IMR-90 (cell line): ENCODE data around the gene GK. TPM values are rescaled to one million over a fixed set of nuclear protein-coding genes. Genes with fewer than 3 reads are reported as not detected.

ENCODE experiments used
- ATAC-seq: fragments of 200-7000 bp; cut with Tn5 transposase; 2 replicates; pipeline ENCODE4 v1.9.1; 2020; ENCODE audit warnings: low read depth, mild to moderate bottlenecking, moderate library complexity
- BruUV-seq: library from RNA; stranded (reverse); fragments of 400-500 nt; replicated peaks from 2 replicates; lab custom pipeline; 2021; lab: Mats Ljungman, UMichigan
- CTCF ChIA-PET: fragments of 300-600 bp; formaldehyde crosslinking; extraction: SDS; loops from one replicate; lab custom pipeline; 2021; ENCODE audit warnings: antibody characterized with exemption; lab: Yijun Ruan, JAX
- POLR2A ChIA-PET: fragments of 300-600 bp; sonication (Branson Sonifier 250); formaldehyde crosslinking; loops from one replicate; lab custom pipeline; 2022; ENCODE audit warnings: antibody characterized with exemption; ENCODE audit not compliant: unreplicated experiment; lab: Charles Lee
- DNase-seq: peaks from one replicate; pipeline ENCODE4 v3.0.0; 2013
- H2AFZ ChIP-seq: replicated peaks from 2 replicates; pipeline ENCODE3; 2013; ENCODE audit warnings: low read length, mild to moderate bottlenecking; ENCODE audit not compliant: poor library complexity
- H2AK5ac ChIP-seq: 2 replicates; pipeline ENCODE4 v1.6.1; 2013; ENCODE audit warnings: low read depth, low read length, inconsistent platforms
- H2AK9ac ChIP-seq: replicated peaks from 2 replicates; pipeline ENCODE3; 2013; ENCODE audit warnings: mild to moderate bottlenecking, low read depth, low read length, moderate library complexity; ENCODE audit not compliant: poor library complexity
- H2BK120ac ChIP-seq: 2 replicates; pipeline ENCODE4 v1.6.1; 2013; ENCODE audit warnings: low read depth, low read length, inconsistent platforms
- H2BK15ac ChIP-seq: 3 replicates; pipeline ENCODE4 v1.6.1; 2013; ENCODE audit warnings: low read depth, low read length, inconsistent platforms
- H2BK20ac ChIP-seq: 2 replicates; pipeline ENCODE4 v1.6.1; 2013; ENCODE audit warnings: low read depth, mild to moderate bottlenecking, inconsistent platforms, low read length, moderate library complexity
- H2BK5ac ChIP-seq: 2 replicates; pipeline ENCODE4 v1.6.1; 2013; ENCODE audit warnings: mild to moderate bottlenecking, low read depth, low read length, inconsistent platforms; ENCODE audit not compliant: poor library complexity, severe bottlenecking
- H3K14ac ChIP-seq: replicated peaks from 2 replicates; pipeline ENCODE4 v1.6.1; 2013; ENCODE audit warnings: low read depth, low read length, inconsistent platforms
- H3K18ac ChIP-seq: 2 replicates; pipeline ENCODE4 v1.6.1; 2013; ENCODE audit warnings: low read depth, low read length, control low read depth
- H3K23ac ChIP-seq: 2 replicates; pipeline ENCODE4 v1.6.1; 2013; ENCODE audit warnings: low read depth, low read length, inconsistent platforms
- H3K27ac ChIP-seq: 2 replicates; pipeline ENCODE4 v1.5.1; 2013; ENCODE audit warnings: mild to moderate bottlenecking, control low read depth, low read length; ENCODE audit not compliant: insufficient read depth
- H3K27me3 ChIP-seq: 2 replicates; pipeline ENCODE4 v1.6.1; 2013; ENCODE audit warnings: low read length; ENCODE audit not compliant: control insufficient read depth, insufficient read depth
- H3K36me3 ChIP-seq: 2 replicates; pipeline ENCODE4 v1.6.1; 2013; ENCODE audit warnings: low read length, mixed read lengths; ENCODE audit not compliant: control insufficient read depth, insufficient read depth
- H3K4ac ChIP-seq: 2 replicates; pipeline ENCODE4 v1.6.1; 2013; ENCODE audit warnings: low read depth, low read length, inconsistent platforms
- H3K4me1 ChIP-seq: 2 replicates; pipeline ENCODE4 v1.6.1; 2013; ENCODE audit warnings: low read length, mixed read lengths; ENCODE audit not compliant: control insufficient read depth, insufficient read depth
- H3K4me2 ChIP-seq: 2 replicates; pipeline ENCODE4 v1.6.1; 2013; ENCODE audit warnings: low read depth, mild to moderate bottlenecking, control low read depth, low read length, moderate library complexity
- H3K4me3 ChIP-seq: 2 replicates; pipeline ENCODE4 v1.5.1; 2013; ENCODE audit warnings: low read depth, mild to moderate bottlenecking, control low read depth, low read length, moderate library complexity; ENCODE audit not compliant: insufficient read depth
- H3K56ac ChIP-seq: 2 replicates; pipeline ENCODE4 v1.6.1; 2013; ENCODE audit warnings: low read length, inconsistent platforms; ENCODE audit not compliant: insufficient read depth; ENCODE audit errors: extremely low read depth
- H3K79me1 ChIP-seq, 2 experiments: 2 replicates each; pipeline ENCODE4 v1.6.1; 2013; ENCODE audit warnings: low read length in 2 of 2, inconsistent platforms in 1 of 2, low read depth in 1 of 2
- H3K9ac ChIP-seq: 2 replicates; pipeline ENCODE4 v1.6.1; 2013; ENCODE audit warnings: low read depth, low read length, control low read depth
- H3K9me1 ChIP-seq: 2 replicates; pipeline ENCODE4 v1.6.1; 2013; ENCODE audit warnings: low read length, inconsistent platforms; ENCODE audit not compliant: insufficient read depth
- H3K9me3 ChIP-seq: 2 replicates; pipeline ENCODE4 v1.6.1; 2013; ENCODE audit warnings: low read length; ENCODE audit not compliant: control insufficient read depth, insufficient read depth
- H4K20me1 ChIP-seq: 2 replicates; pipeline ENCODE4 v1.6.1; 2013; ENCODE audit warnings: low read length, inconsistent platforms; ENCODE audit not compliant: insufficient read depth
- H4K5ac ChIP-seq: 2 replicates; pipeline ENCODE4 v1.6.1; 2013; ENCODE audit warnings: mild to moderate bottlenecking, low read depth, low read length, control low read depth
- H4K8ac ChIP-seq, 2 experiments: 2 replicates each; pipeline ENCODE4 v1.6.1; 2013; ENCODE audit warnings: low read depth in 2 of 2, low read length in 2 of 2, control low read depth in 1 of 2, inconsistent platforms in 1 of 2
- H4K91ac ChIP-seq: 2 replicates; pipeline ENCODE4 v1.6.1; 2013; ENCODE audit warnings: low read depth, low read length, inconsistent platforms; ENCODE audit not compliant: insufficient read depth
- BHLHE40 ChIP-seq: fragments of 150-350 bp; IDR thresholded peaks from 2 replicates; pipeline ENCODE4 v1.6.1; 2016; ENCODE audit warnings: mild to moderate bottlenecking, low read depth, low read length
- CEBPB ChIP-seq: IDR thresholded peaks from 2 replicates; pipeline ENCODE4 v1.6.1; 2012; ENCODE audit warnings: low read depth, low read length, improper control_type of control experiment
- CTCF ChIP-seq: conservative IDR thresholded peaks from 2 replicates; pipeline ENCODE4 v1.5.1; 2012; ENCODE audit warnings: mild to moderate bottlenecking, low read depth, low read length, improper control_type of control experiment
- ELK1 ChIP-seq: fragments of 150-350 bp; IDR thresholded peaks from 2 replicates; pipeline ENCODE4 v1.6.1; 2016; ENCODE audit warnings: low read depth, mild to moderate bottlenecking, low read length, moderate library complexity, borderline replicate concordance
- MAZ ChIP-seq: IDR thresholded peaks from 2 replicates; pipeline ENCODE4 v1.6.1; 2012; ENCODE audit warnings: low read depth, mild to moderate bottlenecking, low read length, improper control_type of control experiment, moderate library complexity, borderline replicate concordance
- MXI1 ChIP-seq: IDR thresholded peaks from 2 replicates; pipeline ENCODE4 v1.6.1; 2012; ENCODE audit warnings: low read depth, mild to moderate bottlenecking, low read length, moderate library complexity, borderline replicate concordance
- POLR2A ChIP-seq: IDR thresholded peaks from 2 replicates; pipeline ENCODE4 v1.6.1; 2012; ENCODE audit warnings: mild to moderate bottlenecking, low read depth, low read length
- RAD21 ChIP-seq: IDR thresholded peaks from 2 replicates; pipeline ENCODE4 v1.6.1; 2012; ENCODE audit warnings: low read length, improper control_type of control experiment
- RCOR1 ChIP-seq: IDR thresholded peaks from 2 replicates; pipeline ENCODE4 v1.6.1; 2012; ENCODE audit warnings: mild to moderate bottlenecking, low read length, improper control_type of control experiment; ENCODE audit not compliant: insufficient replicate concordance
- RFX5 ChIP-seq: IDR thresholded peaks from 2 replicates; pipeline ENCODE4 v1.8.0; 2012; ENCODE audit warnings: low read depth, mild to moderate bottlenecking, low read length, moderate library complexity
- USF2 ChIP-seq: fragments of 150-350 bp; IDR thresholded peaks from 2 replicates; pipeline ENCODE4 v1.6.1; 2017; ENCODE audit warnings: mild to moderate bottlenecking, antibody characterized with exemption, low read length, low read depth
- dilution Hi-C: fragments of 300-500 bp; cut with HindIII; formaldehyde crosslinking; loops from one replicate; pipeline ENCODE4 v1.14.3; 2018; ENCODE audit warnings: low sequenced_read_pairs; ENCODE audit not compliant: unreplicated experiment
- in situ Hi-C: fragments of 300-500 bp; cut with MboI; formaldehyde crosslinking; loops from 3 replicates; pipeline ENCODE4 v1.14.3; 2019; ENCODE audit warnings: low sequenced_read_pairs, inconsistent platforms, mixed read lengths
- intact Hi-C: fragments of 100-400 bp; cut with micrococcal nuclease; formaldehyde crosslinking; loops from 2 replicates; pipeline ENCODE4 v1.10.0; 2022
- polyA plus RNA-seq, 3 experiments: library from polyadenylated mRNA; depleted of rRNA; stranded (reverse); fragments of >200 nt; gene quantifications; 2 replicates each; pipeline ENCODE4 v1.2.3, GENCODE V29; 2012; ENCODE audit warnings: low replicate concordance in 1 of 3
- total RNA-seq: library from RNA; depleted of rRNA; stranded (reverse); fragments of >200 nt; gene quantifications from 2 replicates; pipeline ENCODE4 v1.2.3, GENCODE V29; 2012

The GK gene
- total and polyA plus RNA-seq, 2 of the 4 experiments (the other 2 are of a cell fraction) = 7.6 to 9.3 TPM

- intact Hi-C loops = no loop called here
- TF ChIP-seq RCOR1 (no peak), BHLHE40 (no peak), POLR2A (no peak), RFX5 (no peak), CEBPB (no peak), MXI1 (no peak), USF2 (no peak), ELK1 (no peak), MAZ (no peak), CTCF (no peak), RAD21 (no peak)
Observed at GRCh38 chrX:30665471-30665870, 12.2 kb downstream of the GK start.

More at GRCh38 chrX:30665471-30665870, 12.2 kb downstream of the GK start:
- H3K9ac ChIP-seq = no peak overlapping the region
- BruUV-seq = no TSS peak
- DNase-seq (peak; percentile 49), ATAC-seq (peak; percentile 27; the same call in 1 of the 2 replicates)
- H2BK5ac ChIP-seq = no peak overlapping the region
- H2BK120ac ChIP-seq = no peak overlapping the region
- H3K23ac ChIP-seq = no peak overlapping the region
- H3K9me3 ChIP-seq = no peaks in the 10 kb centered on the region
- no peak overlapping the region for H2BK20ac ChIP-seq
- H4K20me1 ChIP-seq = no peaks in the 10 kb centered on the region
- H4K5ac ChIP-seq = no peak overlapping the region
- H3K56ac ChIP-seq = no peak overlapping the region
- in situ Hi-C loops (no loop called here), dilution Hi-C loops (no loop called here)
- no peak overlapping the region for H3K4ac ChIP-seq
- no peaks in the 10 kb centered on the region for H3K27me3 ChIP-seq
- ChIA-PET POLR2A (no interaction called here), CTCF (no interaction called here)
- H3K4me2 ChIP-seq = no peak overlapping the region
- H3K4me1 ChIP-seq = peaks cover 6% of the 10 kb centered on the region
- H3K9me1 ChIP-seq = peaks cover 6% of the 10 kb centered on the region
- H4K91ac ChIP-seq = no peak overlapping the region
- no peak overlapping the region for H3K14ac ChIP-seq
- H3K27ac ChIP-seq = no peak overlapping the region
- no peak overlapping the region for H3K4me3 ChIP-seq
- no peak overlapping the region for H2AK9ac ChIP-seq
- H2AK5ac ChIP-seq = no peak overlapping the region
- no peak overlapping the region for H2BK15ac ChIP-seq
- no peak overlapping the region for H3K18ac ChIP-seq
- no peak overlapping the region for H4K8ac ChIP-seq
- peaks cover 14% of the 10 kb centered on the region for H3K36me3 ChIP-seq
- H2AFZ ChIP-seq = no peak overlapping the region
- H3K79me1 ChIP-seq = peaks cover 4 to 12% of the 10 kb centered on the region in 2 experiments
